Measurements from ENCODE around the gene TCP11L2. TPM values are rescaled to one million over a fixed set of nuclear protein-coding genes. Genes with fewer than 3 reads are reported as not detected.

The TCP11L2 gene
- polyA plus RNA-seq, 1 donor from 2014 or later, result 16.6 TPM

- H3K27ac ChIP-seq (ENCODE audit: low read length), result no peak overlapping the region
- H3K27me3 ChIP-seq (ENCODE audit: insufficient read depth, low read depth, low read length), result no peaks in the 10 kb centered on the region
- no peak overlapping the region for H2AFZ ChIP-seq (ENCODE audit: low read depth, low read length)
- no peak overlapping the region for H3K9ac ChIP-seq (ENCODE audit: low read length)
- H4K20me1 ChIP-seq (ENCODE audit: insufficient read depth), result no peaks in the 10 kb centered on the region
- H3F3A ChIP-seq (ENCODE audit: insufficient read depth, low read length, poor library complexity, severe bottlenecking), result no peaks in the 10 kb centered on the region
- no peaks in the 10 kb centered on the region for H3K36me3 ChIP-seq (ENCODE audit: insufficient read depth, low read length)
- TF ChIP-seq MXI1 (conservative IDR thresholded peaks at IDR 0.05; ENCODE audit: poor library complexity, severe bottlenecking) (no peak), SMC3 (conservative IDR thresholded peaks at IDR 0.05; ENCODE audit: poor library complexity) (no peak), POLR2AphosphoS5 (IDR thresholded peaks at IDR 0.05) (no peak), TAF1 (IDR thresholded peaks at IDR 0.05; ENCODE audit: low read depth) (no peak), EP300 (conservative IDR thresholded peaks at IDR 0.05; ENCODE audit: poor library complexity, severe bottlenecking) (no peak), REST (IDR thresholded peaks at IDR 0.05; ENCODE audit: borderline replicate concordance) (no peak), EZH2 (IDR thresholded peaks at IDR 0.05; ENCODE audit: borderline replicate concordance, insufficient read depth, low read length, poor library complexity, severe bottlenecking) (no peak), CTCF (IDR thresholded peaks at IDR 0.05; ENCODE audit: poor library complexity, severe bottlenecking) (no peak), RAD21 (conservative IDR thresholded peaks at IDR 0.05) (no peak)
- no peaks in the 10 kb centered on the region for H3K79me2 ChIP-seq (replicated peaks; ENCODE audit: insufficient read depth, low read length)
- no peaks in the 10 kb centered on the region for H3K9me2 ChIP-seq (ENCODE audit: insufficient read depth, low read length)
- no peak overlapping the region for H3K4me3 ChIP-seq (ENCODE audit: low read length)
- no peak overlapping the region for H3K4me2 ChIP-seq (ENCODE audit: low read length)
- H3K9me3 ChIP-seq (ENCODE audit: low read length), result no peaks in the 10 kb centered on the region
These were observed 60.4 kb downstream of the TCP11L2 start for GRCh38 chr12:106362971-106363370.

DNA sequence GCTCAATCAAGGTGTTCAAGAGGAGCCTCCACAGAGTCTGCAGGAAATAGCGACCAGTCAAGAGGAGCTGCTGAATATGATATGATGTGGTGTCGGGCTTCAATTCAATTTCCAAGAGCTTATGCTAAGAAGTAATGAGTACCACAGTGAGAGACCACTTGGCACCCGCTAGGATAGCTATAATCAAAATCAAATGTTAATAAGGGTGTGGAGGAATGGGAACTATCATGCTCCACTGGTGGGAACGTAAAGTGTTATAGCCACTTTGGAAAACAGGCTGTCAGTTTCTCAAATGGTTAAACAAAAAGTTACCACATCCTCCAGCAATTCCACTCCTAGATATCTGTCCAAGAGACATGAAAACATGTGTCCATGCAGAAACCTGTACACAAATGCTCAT is 61.7 kb downstream of the TCP11L2 start:
- Histone ChIP-seq H3K27me3 (ENCODE audit: insufficient read depth, low read depth, low read length) (no peaks in the 10 kb centered on the region), H3K4me2 (ENCODE audit: low read length) (no peak overlapping the region), H3K79me2 (replicated peaks; ENCODE audit: insufficient read depth, low read length) (no peaks in the 10 kb centered on the region), H3K4me3 (ENCODE audit: low read length) (no peak overlapping the region), H3K9ac (ENCODE audit: low read length) (no peak overlapping the region), H2AFZ (ENCODE audit: low read depth, low read length) (no peak overlapping the region), H3K9me2 (ENCODE audit: insufficient read depth, low read length) (no peaks in the 10 kb centered on the region), H3K27ac (ENCODE audit: low read length) (no peak overlapping the region), H3K36me3 (ENCODE audit: insufficient read depth, low read length) (no peaks in the 10 kb centered on the region), H3F3A (ENCODE audit: insufficient read depth, low read length, poor library complexity, severe bottlenecking) (no peaks in the 10 kb centered on the region), H3K9me3 (ENCODE audit: low read length) (no peaks in the 10 kb centered on the region), H4K20me1 (ENCODE audit: insufficient read depth) (no peaks in the 10 kb centered on the region)
- TF ChIP-seq RAD21 (conservative IDR thresholded peaks at IDR 0.05) (no peak), TAF1 (IDR thresholded peaks at IDR 0.05; ENCODE audit: low read depth) (no peak), POLR2AphosphoS5 (IDR thresholded peaks at IDR 0.05) (no peak), EZH2 (IDR thresholded peaks at IDR 0.05; ENCODE audit: borderline replicate concordance, insufficient read depth, low read length, poor library complexity, severe bottlenecking) (no peak), SMC3 (conservative IDR thresholded peaks at IDR 0.05; ENCODE audit: poor library complexity) (no peak), REST (IDR thresholded peaks at IDR 0.05; ENCODE audit: borderline replicate concordance) (no peak), EP300 (conservative IDR thresholded peaks at IDR 0.05; ENCODE audit: poor library complexity, severe bottlenecking) (no peak), CTCF (IDR thresholded peaks at IDR 0.05; ENCODE audit: poor library complexity, severe bottlenecking) (no peak), MXI1 (conservative IDR thresholded peaks at IDR 0.05; ENCODE audit: poor library complexity, severe bottlenecking) (no peak)

All from neural cell (in vitro differentiated cells).